Measurements from ENCODE around the gene CPNE7.

The CPNE7 gene

GRCh38 chr16:89645122-89645521, 69.6 kb downstream of the CPNE7 start:
- Histone ChIP-seq H3K4me3 (ENCODE audit: low read length) (no peak overlapping the region), H3K36me3 (replicated peaks; ENCODE audit: low read depth, low read length) (peaks cover 10% of the 10 kb centered on the region), H3K4me2 (ENCODE audit: low read length) (no peak overlapping the region), H3K4me1 (ENCODE audit: low read length) (no peaks in the 10 kb centered on the region), H4K20me1 (ENCODE audit: insufficient read depth, low read length) (no peaks in the 10 kb centered on the region), H3K79me2 (ENCODE audit: low read length) (no peaks in the 10 kb centered on the region), H3K27me3 (ENCODE audit: low read depth, low read length) (no peaks in the 10 kb centered on the region), H3K9me3 (ENCODE audit: insufficient read depth, low read length) (no peaks in the 10 kb centered on the region), H3K9ac (ENCODE audit: low read length) (no peak overlapping the region), H2AFZ (ENCODE audit: low read depth, low read length) (no peak overlapping the region), H3K27ac (ENCODE audit: low read length) (no peak overlapping the region)
- no peak for TF ChIP-seq EZH2phosphoT487 (IDR thresholded peaks at IDR 0.05; ENCODE audit: low read depth)
- TF ChIP-seq, protein P1, sequence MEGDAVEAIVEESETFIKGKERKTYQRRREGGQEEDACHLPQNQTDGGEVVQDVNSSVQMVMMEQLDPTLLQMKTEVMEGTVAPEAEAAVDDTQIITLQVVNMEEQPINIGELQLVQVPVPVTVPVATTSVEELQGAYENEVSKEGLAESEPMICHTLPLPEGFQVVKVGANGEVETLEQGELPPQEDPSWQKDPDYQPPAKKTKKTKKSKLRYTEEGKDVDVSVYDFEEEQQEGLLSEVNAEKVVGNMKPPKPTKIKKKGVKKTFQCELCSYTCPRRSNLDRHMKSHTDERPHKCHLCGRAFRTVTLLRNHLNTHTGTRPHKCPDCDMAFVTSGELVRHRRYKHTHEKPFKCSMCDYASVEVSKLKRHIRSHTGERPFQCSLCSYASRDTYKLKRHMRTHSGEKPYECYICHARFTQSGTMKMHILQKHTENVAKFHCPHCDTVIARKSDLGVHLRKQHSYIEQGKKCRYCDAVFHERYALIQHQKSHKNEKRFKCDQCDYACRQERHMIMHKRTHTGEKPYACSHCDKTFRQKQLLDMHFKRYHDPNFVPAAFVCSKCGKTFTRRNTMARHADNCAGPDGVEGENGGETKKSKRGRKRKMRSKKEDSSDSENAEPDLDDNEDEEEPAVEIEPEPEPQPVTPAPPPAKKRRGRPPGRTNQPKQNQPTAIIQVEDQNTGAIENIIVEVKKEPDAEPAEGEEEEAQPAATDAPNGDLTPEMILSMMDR (IDR thresholded peaks at IDR 0.05; ENCODE audit: low read depth, low read length): no peak

GRCh38 chr16:89646270-89646669, 70.7 kb downstream of the CPNE7 start:
- H3K9me3 ChIP-seq (ENCODE audit: insufficient read depth, low read length): no peaks in the 10 kb centered on the region
- no peak overlapping the region for H3K9ac ChIP-seq (ENCODE audit: low read length)
- no peak overlapping the region for H3K4me2 ChIP-seq (ENCODE audit: low read length)
- H3K27me3 ChIP-seq (ENCODE audit: low read depth, low read length): no peaks in the 10 kb centered on the region
- H3K4me1 ChIP-seq (ENCODE audit: low read length): no peaks in the 10 kb centered on the region
- H3K27ac ChIP-seq (ENCODE audit: low read length): no peak overlapping the region
- no peak for TF ChIP-seq EZH2phosphoT487 (IDR thresholded peaks at IDR 0.05; ENCODE audit: low read depth)
- TF ChIP-seq, protein P1 (IDR thresholded peaks at IDR 0.05; ENCODE audit: low read depth, low read length): no peak
- peaks cover 10% of the 10 kb centered on the region for H3K36me3 ChIP-seq (replicated peaks; ENCODE audit: low read depth, low read length)
- no peak overlapping the region for H2AFZ ChIP-seq (ENCODE audit: low read depth, low read length)
- no peak overlapping the region for H3K4me3 ChIP-seq (ENCODE audit: low read length)
- no peaks in the 10 kb centered on the region for H4K20me1 ChIP-seq (ENCODE audit: insufficient read depth, low read length)
- H3K79me2 ChIP-seq (ENCODE audit: low read length): no peaks in the 10 kb centered on the region
